ENCODE data around the gene IL17RC.

DNA sequence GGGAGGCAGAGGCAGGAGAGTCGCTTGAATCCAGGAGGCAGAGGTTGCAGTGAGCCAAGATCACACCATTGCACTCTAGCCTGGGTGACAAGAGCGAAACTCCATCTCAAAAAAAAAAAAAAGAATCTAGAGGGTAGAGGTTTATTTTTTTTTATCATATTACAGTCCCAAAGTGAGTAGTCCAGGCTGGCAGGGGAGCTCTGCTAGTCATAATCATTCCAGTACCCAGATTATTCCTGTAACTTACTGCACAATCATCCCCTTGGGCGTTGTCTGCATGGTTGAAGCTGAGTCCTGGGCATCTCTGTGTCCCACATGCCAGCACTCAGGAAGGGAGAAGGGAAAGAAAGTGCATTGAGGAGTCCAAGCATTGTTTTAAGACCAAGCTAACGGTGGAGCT is 25.3 kb downstream of the IL17RC start:
- TF ChIP-seq, protein P1, sequence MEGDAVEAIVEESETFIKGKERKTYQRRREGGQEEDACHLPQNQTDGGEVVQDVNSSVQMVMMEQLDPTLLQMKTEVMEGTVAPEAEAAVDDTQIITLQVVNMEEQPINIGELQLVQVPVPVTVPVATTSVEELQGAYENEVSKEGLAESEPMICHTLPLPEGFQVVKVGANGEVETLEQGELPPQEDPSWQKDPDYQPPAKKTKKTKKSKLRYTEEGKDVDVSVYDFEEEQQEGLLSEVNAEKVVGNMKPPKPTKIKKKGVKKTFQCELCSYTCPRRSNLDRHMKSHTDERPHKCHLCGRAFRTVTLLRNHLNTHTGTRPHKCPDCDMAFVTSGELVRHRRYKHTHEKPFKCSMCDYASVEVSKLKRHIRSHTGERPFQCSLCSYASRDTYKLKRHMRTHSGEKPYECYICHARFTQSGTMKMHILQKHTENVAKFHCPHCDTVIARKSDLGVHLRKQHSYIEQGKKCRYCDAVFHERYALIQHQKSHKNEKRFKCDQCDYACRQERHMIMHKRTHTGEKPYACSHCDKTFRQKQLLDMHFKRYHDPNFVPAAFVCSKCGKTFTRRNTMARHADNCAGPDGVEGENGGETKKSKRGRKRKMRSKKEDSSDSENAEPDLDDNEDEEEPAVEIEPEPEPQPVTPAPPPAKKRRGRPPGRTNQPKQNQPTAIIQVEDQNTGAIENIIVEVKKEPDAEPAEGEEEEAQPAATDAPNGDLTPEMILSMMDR (conservative IDR thresholded peaks at IDR 0.05; ENCODE audit: low read depth, low read length): no peak
- TF ChIP-seq POLR2A (IDR thresholded peaks at IDR 0.05; ENCODE audit: low read depth, low read length) (no peak), SMC3 (IDR thresholded peaks at IDR 0.05; ENCODE audit: low read depth, low read length) (no peak), CEBPB (IDR thresholded peaks at IDR 0.05; ENCODE audit: low read depth, low read length) (no peak), RAD21 (IDR thresholded peaks at IDR 0.05; ENCODE audit: low read length) (no peak), MXI1 (IDR thresholded peaks at IDR 0.05; ENCODE audit: borderline replicate concordance, low read depth, low read length) (no peak), MAZ (IDR thresholded peaks at IDR 0.05; ENCODE audit: borderline replicate concordance, low read depth, low read length) (no peak), FOS (IDR thresholded peaks at IDR 0.05; ENCODE audit: low read depth, low read length) (no peak), CHD1 (IDR thresholded peaks at IDR 0.05; ENCODE audit: low read depth, low read length) (no peak), RCOR1 (IDR thresholded peaks at IDR 0.05; ENCODE audit: insufficient replicate concordance, low read length) (no peak), RFX5 (IDR thresholded peaks at IDR 0.05; ENCODE audit: low read depth, low read length) (no peak), MAFK (IDR thresholded peaks at IDR 0.05; ENCODE audit: low read depth, low read length) (no peak)
- TF ChIP-seq, protein P2, sequence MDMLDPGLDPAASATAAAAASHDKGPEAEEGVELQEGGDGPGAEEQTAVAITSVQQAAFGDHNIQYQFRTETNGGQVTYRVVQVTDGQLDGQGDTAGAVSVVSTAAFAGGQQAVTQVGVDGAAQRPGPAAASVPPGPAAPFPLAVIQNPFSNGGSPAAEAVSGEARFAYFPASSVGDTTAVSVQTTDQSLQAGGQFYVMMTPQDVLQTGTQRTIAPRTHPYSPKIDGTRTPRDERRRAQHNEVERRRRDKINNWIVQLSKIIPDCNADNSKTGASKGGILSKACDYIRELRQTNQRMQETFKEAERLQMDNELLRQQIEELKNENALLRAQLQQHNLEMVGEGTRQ (IDR thresholded peaks at IDR 0.05; ENCODE audit: low read depth, low read length): no peak
- TF ChIP-seq, protein P3, sequence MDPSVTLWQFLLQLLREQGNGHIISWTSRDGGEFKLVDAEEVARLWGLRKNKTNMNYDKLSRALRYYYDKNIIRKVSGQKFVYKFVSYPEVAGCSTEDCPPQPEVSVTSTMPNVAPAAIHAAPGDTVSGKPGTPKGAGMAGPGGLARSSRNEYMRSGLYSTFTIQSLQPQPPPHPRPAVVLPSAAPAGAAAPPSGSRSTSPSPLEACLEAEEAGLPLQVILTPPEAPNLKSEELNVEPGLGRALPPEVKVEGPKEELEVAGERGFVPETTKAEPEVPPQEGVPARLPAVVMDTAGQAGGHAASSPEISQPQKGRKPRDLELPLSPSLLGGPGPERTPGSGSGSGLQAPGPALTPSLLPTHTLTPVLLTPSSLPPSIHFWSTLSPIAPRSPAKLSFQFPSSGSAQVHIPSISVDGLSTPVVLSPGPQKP (IDR thresholded peaks at IDR 0.05; ENCODE audit: borderline replicate concordance, low read depth, low read length): no peak
